ENCODE results near the gene RWDD4.

- TF ChIP-seq POLR2A (IDR thresholded peaks at IDR 0.05) (no peak), POLR2AphosphoS5 (IDR thresholded peaks at IDR 0.05) (no peak)
- TF ChIP-seq, protein P1, sequence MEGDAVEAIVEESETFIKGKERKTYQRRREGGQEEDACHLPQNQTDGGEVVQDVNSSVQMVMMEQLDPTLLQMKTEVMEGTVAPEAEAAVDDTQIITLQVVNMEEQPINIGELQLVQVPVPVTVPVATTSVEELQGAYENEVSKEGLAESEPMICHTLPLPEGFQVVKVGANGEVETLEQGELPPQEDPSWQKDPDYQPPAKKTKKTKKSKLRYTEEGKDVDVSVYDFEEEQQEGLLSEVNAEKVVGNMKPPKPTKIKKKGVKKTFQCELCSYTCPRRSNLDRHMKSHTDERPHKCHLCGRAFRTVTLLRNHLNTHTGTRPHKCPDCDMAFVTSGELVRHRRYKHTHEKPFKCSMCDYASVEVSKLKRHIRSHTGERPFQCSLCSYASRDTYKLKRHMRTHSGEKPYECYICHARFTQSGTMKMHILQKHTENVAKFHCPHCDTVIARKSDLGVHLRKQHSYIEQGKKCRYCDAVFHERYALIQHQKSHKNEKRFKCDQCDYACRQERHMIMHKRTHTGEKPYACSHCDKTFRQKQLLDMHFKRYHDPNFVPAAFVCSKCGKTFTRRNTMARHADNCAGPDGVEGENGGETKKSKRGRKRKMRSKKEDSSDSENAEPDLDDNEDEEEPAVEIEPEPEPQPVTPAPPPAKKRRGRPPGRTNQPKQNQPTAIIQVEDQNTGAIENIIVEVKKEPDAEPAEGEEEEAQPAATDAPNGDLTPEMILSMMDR (IDR thresholded peaks at IDR 0.05 in 8 of 11, conservative IDR thresholded peaks at IDR 0.05 in 3 of 11): no peak
These were observed 47.7 kb downstream of the RWDD4 start for GRCh38 chr4:183611210-183611830.
